ENCODE results near the gene DNTTIP2. TPM values are rescaled to one million over a fixed set of nuclear protein-coding genes. Genes with fewer than 3 reads are reported as not detected.
"Not testable (repeated sequence)": the region's sequence is repeated elsewhere in the genome, so short reads cannot be mapped to it uniquely, and the experiment has no call there.

DNTTIP2 gene
- total RNA-seq, 1 donor from 2014 or later = 27.4 TPM

GRCh38 chr1:93877529-93877928 lies 1.5 kb downstream of the DNTTIP2 start:
- no peak for DNase-seq (ENCODE audit: low spot score)

DNA sequence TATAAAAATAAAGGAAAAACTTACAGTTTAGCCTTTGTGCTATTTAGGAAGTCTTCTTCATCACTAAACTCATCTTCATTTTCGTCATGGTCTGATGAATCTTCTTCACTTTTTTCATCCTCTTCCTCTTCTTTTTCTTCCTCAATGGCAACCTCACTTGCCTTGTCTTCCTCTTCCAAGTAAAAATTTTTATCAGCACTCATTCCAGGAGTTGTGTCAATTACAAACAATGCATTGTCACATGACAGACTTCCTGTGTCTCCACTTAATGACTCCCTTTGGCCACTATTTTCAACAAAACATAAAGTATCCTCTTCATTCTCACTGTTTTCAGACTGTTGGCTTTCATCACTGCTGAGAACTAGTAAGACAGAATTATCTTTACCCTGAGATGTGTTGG lies 2.8 kb downstream of the DNTTIP2 start:
- no peak for DNase-seq (ENCODE audit: low spot score)

DNA sequence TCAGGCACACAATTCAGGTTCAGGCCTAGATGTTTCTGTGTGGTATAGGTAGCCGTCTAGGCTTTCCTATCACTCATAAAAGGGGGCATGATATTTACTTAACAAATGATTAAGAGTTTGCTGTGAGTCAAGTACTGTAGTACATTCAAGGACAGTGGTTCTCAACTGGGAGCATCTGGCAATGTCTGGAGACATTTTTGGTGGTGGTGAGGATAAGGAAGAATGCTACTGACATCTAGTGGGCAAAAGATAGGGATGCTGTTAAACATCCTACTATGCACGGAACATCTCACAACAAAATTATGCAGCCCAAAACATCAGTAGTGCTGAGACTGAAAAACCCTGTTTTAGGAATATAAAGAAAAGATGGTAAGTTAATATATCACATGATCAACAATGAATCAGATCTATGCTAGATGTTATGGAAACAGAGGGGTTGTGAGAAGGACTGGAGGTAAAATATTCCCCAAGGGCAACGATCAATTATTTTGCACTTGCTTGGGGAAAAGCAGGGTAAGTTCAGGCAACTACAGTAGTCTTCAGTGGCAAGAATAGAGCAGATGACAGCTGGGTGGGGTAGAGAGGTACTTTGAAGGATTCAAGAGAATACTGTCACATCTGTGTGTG lies 4.9 kb downstream of the DNTTIP2 start:
- DNase-seq (ENCODE audit: low spot score) = peak; percentile 44

- peak; percentile 54 for DNase-seq (ENCODE audit: low spot score)
Observed at GRCh38 chr1:93871366-93871765, 7.6 kb downstream of the DNTTIP2 start.

DNA sequence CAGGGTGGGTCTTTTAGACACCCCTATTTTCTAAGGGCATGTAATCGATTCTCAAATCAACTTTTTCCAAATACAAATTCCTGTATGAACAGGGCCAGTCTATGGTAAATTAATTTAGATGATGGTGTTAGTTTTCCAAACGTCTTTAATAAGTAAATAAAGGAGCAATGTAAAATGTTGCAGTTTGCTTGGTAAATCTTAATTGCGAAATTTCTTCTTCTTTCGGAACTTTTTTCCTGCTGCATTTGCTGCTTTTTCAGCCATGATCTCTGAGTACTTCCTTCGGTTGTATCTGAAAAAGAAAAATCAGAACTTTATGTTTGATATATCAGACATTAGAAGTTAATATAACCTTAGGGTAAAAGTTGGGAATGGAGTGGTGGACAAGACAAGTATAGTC lies 9.4 kb downstream of the DNTTIP2 start:
- no peak for DNase-seq (ENCODE audit: low spot score)

DNA sequence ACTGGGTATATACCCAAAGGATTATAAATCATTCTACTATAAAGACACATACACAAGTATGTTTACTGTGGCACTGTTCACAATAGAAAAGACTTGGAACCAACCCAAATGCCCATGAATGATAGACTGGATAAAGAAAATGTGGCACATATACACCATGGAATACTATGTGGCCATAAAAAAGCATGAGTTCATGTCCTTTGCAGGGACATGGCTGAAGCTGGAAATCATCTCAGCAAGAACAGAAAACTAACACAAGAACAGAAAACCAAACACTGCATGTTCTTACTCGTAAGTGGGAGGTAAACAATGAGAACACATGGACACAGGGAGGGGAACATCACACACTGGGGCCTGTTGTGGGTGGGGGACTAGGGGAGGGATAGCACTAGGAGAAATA lies 10.5 kb downstream of the DNTTIP2 start:
- DNase-seq (ENCODE audit: low spot score) = not testable (repeated sequence)

GRCh38 chr1:93865253-93865652 lies 13.8 kb downstream of the DNTTIP2 start:
- no peak for DNase-seq (ENCODE audit: low spot score)

DNA sequence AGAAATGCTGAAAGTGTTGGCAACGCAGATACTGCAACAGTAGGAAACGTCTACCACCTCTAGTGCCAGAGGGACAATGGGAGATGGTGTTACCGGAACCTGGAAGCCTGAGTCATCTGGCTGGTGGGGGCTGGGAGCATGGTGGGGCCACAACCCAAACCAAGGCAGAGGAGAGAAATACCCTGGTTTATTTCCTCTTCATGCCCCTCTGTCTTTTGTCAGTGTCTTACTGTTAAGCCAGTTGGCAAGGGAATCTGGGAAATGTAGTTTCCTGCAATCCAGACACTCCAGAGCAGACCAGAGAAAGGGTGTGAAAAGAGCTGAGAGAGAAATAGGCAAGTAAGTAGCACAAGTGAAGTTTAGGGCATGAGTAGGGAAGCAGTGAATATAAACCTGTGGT lies 14.8 kb downstream of the DNTTIP2 start:
- no peak for DNase-seq (ENCODE audit: low spot score)

- DNase-seq (ENCODE audit: low spot score) = not testable (repeated sequence)
Observed at GRCh38 chr1:93857653-93858052, 21.4 kb downstream of the DNTTIP2 start.

- not testable (repeated sequence) for DNase-seq (ENCODE audit: low spot score)
Observed at GRCh38 chr1:93855983-93856382, 23.0 kb downstream of the DNTTIP2 start.

- DNase-seq (ENCODE audit: low spot score) = no peak
Observed at GRCh38 chr1:93853940-93854339, 25.1 kb downstream of the DNTTIP2 start.

- DNase-seq (ENCODE audit: low spot score) = no peak
Observed at GRCh38 chr1:93851878-93852277, 27.1 kb downstream of the DNTTIP2 start.

GRCh38 chr1:93851327-93851712 lies 27.7 kb downstream of the DNTTIP2 start:
- no peak for DNase-seq (ENCODE audit: low spot score)

DNA sequence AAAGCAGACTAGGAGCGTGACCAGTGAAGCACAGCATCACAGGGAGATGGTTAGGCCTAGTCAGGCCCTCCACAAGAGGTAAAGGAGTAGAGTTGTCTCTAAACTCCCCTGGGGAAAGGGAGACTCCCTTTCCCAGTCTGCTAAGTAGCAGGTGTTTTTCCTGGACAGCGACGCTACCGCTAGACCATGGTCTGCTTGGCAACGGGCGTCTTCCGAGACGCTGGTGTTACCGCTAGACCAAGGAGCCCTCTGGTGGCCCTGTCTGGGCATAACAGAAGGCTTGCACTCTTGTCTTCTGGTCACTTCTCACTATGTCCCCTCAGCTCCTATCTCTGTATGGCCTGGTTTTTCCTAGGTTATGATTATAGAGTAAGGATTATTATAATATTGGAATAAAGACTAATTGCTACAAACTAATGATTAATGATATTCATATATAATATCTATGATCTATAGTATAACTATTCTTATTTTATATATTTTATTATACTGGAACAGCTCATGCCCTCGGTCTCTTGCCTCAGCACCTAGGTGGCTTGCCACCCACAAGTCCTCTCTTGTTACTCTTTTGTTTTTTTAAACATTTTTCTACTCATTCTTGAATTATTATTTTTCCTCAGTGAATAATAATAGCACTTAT lies 28.2 kb downstream of the DNTTIP2 start:
- peak; percentile 38 for DNase-seq (ENCODE audit: low spot score)

- no peak for DNase-seq (ENCODE audit: low spot score)
Observed at GRCh38 chr1:93848350-93848883, 30.6 kb downstream of the DNTTIP2 start.

- peak; percentile 79 for DNase-seq (ENCODE audit: low spot score)
Observed at GRCh38 chr1:93847811-93848288, 31.2 kb downstream of the DNTTIP2 start.

DNA sequence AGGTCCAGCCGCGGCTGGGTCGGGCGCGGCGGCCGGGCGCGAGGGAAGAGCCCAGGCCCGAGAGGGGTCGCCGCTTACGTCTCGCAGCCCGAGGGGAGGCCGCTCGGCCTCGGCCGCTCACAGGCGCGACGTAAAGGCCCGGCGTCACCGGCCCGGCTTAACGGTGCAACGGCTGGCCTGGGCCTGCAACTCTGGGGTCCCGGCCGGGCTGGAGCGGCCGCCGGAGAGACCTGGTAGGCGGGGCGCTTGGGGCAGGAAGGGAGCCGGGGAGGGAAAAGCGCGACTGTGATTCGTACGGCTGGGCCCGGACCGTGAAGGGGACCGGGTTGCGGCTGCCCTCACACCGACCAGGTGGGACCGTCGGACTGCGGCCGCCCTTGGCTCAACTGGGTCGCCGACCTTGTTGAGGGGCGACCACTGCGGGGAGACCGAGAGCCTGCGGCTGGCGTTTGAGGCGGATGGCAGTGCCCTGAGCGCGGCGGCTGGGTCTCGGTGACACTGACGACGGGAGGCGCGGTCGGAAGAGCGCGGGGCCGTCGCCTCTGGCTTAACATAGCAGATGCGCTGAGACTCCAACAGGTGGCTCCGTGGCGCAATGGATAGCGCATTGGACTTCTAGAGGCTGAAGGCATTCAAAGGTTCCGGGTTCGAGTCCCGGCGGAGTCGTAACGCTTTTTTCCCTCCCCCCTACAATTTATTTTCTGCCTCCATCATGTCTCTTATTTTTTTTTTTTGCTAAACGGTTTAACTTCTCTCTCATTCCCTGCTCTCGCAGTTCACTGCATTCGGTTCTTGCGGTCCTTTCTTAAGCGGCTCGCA lies 31.8 kb downstream of the DNTTIP2 start:
- peak; percentile 92 for DNase-seq (ENCODE audit: low spot score)

- DNase-seq (ENCODE audit: low spot score) = peak; percentile 93
Observed at GRCh38 chr1:93846206-93846991, 32.6 kb downstream of the DNTTIP2 start.

- DNase-seq (ENCODE audit: low spot score) = peak; percentile 83
Observed at GRCh38 chr1:93845538-93846205, 33.3 kb downstream of the DNTTIP2 start.

GRCh38 chr1:93844262-93845045 lies 34.6 kb downstream of the DNTTIP2 start:
- DNase-seq (ENCODE audit: low spot score) = peak; percentile 87
